ENCODE measurements around the gene SGCE. TPM values are rescaled to one million over a fixed set of nuclear protein-coding genes. Genes with fewer than 3 reads are reported as not detected.
A peak's percentile ranks its signal among the peaks of the same experiment; 100 is the strongest.

Gene SGCE
- total and polyA plus RNA-seq, 8 donors, result 49.9 to 84.9 (median 72.8) TPM

- Histone ChIP-seq H3K9me3 (no peaks in the 10 kb centered on the region), H3K27me3 (no peaks in the 10 kb centered on the region), H3K4me3 (no peak overlapping the region), H3K36me3 (no peaks in the 10 kb centered on the region), H3K27ac (peak overlapping the region; percentile 50 to 59), H3K4me1 (peaks cover 3 to 8% of the 10 kb centered on the region in 2 donors)
- no peak for TF ChIP-seq CTCF (IDR thresholded peaks at IDR 0.05)
- intact Hi-C loops (cut with DNase I), result no loop called here
- ATAC-seq (peak; percentile 67), DNase-seq (peak in 2 of 4 donors; percentile 42 to 64)
Measured at GRCh38 chr7:94698275-94698674, 42.3 kb upstream of the SGCE start.

- ATAC-seq (peak; percentile 93), DNase-seq (peak in 3 of 4 donors; percentile 60 to 84 (median 70))
- intact Hi-C loops (cut with DNase I), result no loop called here
- no peak for TF ChIP-seq CTCF (IDR thresholded peaks at IDR 0.05)
- peaks cover 3 to 8% of the 10 kb centered on the region in 2 donors for H3K4me1 ChIP-seq
- peak overlapping the region; percentile 50 to 59 for H3K27ac ChIP-seq
- H3K27me3 ChIP-seq, result no peaks in the 10 kb centered on the region
- H3K9me3 ChIP-seq, result no peaks in the 10 kb centered on the region
- no peaks in the 10 kb centered on the region for H3K36me3 ChIP-seq
- no peak overlapping the region for H3K4me3 ChIP-seq
Measured at GRCh38 chr7:94697035-94697974, 41.4 kb upstream of the SGCE start.

- Histone ChIP-seq H3K27ac (no peak overlapping the region), H3K9me3 (no peaks in the 10 kb centered on the region), H3K4me3 (no peak overlapping the region), H3K36me3 (no peaks in the 10 kb centered on the region), H3K27me3 (no peaks in the 10 kb centered on the region), H3K4me1 (no peaks in the 10 kb centered on the region)
- DNase-seq (no peak), ATAC-seq (no peak)
- TF ChIP-seq CTCF (IDR thresholded peaks at IDR 0.05), result no peak
- intact Hi-C loops (cut with DNase I), result no loop called here
Measured at GRCh38 chr7:94687810-94688209, 31.9 kb upstream of the SGCE start.

- Histone ChIP-seq H3K9me3 (no peaks in the 10 kb centered on the region), H3K27me3 (no peaks in the 10 kb centered on the region), H3K4me3 (no peak overlapping the region), H3K36me3 (no peaks in the 10 kb centered on the region), H3K4me1 (no peaks in the 10 kb centered on the region), H3K27ac (no peak overlapping the region)
- no peak for ATAC-seq
- no peak for DNase-seq
- intact Hi-C loops (cut with DNase I), result no loop called here
- TF ChIP-seq CTCF (IDR thresholded peaks at IDR 0.05), result no peak
Measured at GRCh38 chr7:94687076-94687475, 31.1 kb upstream of the SGCE start.

- Histone ChIP-seq H3K36me3 (no peaks in the 10 kb centered on the region), H3K27me3 (no peaks in the 10 kb centered on the region), H3K27ac (no peak overlapping the region), H3K4me3 (no peak overlapping the region), H3K9me3 (no peaks in the 10 kb centered on the region), H3K4me1 (no peaks in the 10 kb centered on the region)
- ATAC-seq (no peak), DNase-seq (no peak)
- no peak for TF ChIP-seq CTCF (IDR thresholded peaks at IDR 0.05)
- intact Hi-C loops (cut with DNase I), result no loop called here
Measured at GRCh38 chr7:94683066-94683465, 27.1 kb upstream of the SGCE start.

Data from left lung (tissue), 10 donors.